ENCODE measurements around the gene DLGAP1. TPM values are rescaled to one million over a fixed set of nuclear protein-coding genes. Genes with fewer than 3 reads are reported as not detected.

Gene DLGAP1
- total RNA-seq, 3 donors from 2014 or later (not counting 1 experiment from before 2014, with no cell fraction given), result not detected

DNA sequence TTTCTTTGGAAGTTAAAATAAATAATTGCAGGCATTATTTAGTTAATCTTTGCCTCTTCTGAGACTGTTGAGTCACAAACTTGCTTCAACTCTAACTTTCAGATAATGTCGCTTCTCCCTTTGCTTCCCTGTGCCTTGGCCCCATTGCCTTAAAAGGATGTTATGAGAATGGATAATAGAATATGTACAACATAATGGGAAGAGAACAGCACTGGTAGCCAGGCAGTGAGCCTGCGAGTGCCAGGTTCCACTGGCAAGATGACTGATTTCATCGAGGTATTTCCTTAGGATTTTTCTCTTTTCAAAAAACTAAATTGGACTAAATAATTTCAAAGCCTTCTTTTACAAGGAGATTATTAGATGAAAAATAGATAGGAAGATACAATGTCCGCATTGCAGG, 584.2 kb downstream of the DLGAP1 start:
- no peak overlapping the region for H3K4me3 Mint-ChIP-seq
- H3K27me3 Mint-ChIP-seq (ENCODE audit: low read depth in 2 of 2), result peaks cover 11 to 19% of the 10 kb centered on the region in 2 donors
- 100% methylated on average over 3 of the region's 4 CpGs for WGBS (ENCODE audit: insufficient coverage)
- H3K36me3 Mint-ChIP-seq, result no peaks in the 10 kb centered on the region
- H3K4me1 Mint-ChIP-seq, result peaks cover 0 to 4% of the 10 kb centered on the region in 2 donors
- intact Hi-C loops (cut with micrococcal nuclease), result no loop called here
- no peak for TF ChIP-seq CTCF (IDR thresholded peaks at IDR 0.05)
- no peaks in the 10 kb centered on the region for H3K27me3 ChIP-seq (ENCODE audit: control insufficient read depth, insufficient read depth, low read length)
- no peak for ATAC-seq
- no peaks in the 10 kb centered on the region for H3K4me1 ChIP-seq (ENCODE audit: control insufficient read depth, insufficient read depth, low read length)
- no peak overlapping the region for H3K4me3 ChIP-seq (ENCODE audit: low read length)
- H3K9me3 Mint-ChIP-seq, result no peaks in the 10 kb centered on the region
- no peak for DNase-seq
- H3K36me3 ChIP-seq (ENCODE audit: control insufficient read depth, insufficient read depth, low read length), result no peaks in the 10 kb centered on the region
- H3K27ac ChIP-seq (ENCODE audit: low read length), result no peak overlapping the region
- no peak overlapping the region for H3K27ac Mint-ChIP-seq
- H3K9me3 ChIP-seq (ENCODE audit: control insufficient read depth, insufficient read depth, low read length), result no peaks in the 10 kb centered on the region

GRCh38 chr18:3869848-3870247, 585.3 kb downstream of the DLGAP1 start:
- Mint-ChIP-seq H3K4me1 (peaks cover 0 to 4% of the 10 kb centered on the region in 2 donors), H3K4me3 (no peak overlapping the region), H3K36me3 (no peaks in the 10 kb centered on the region), H3K27ac (no peak overlapping the region), H3K27me3 (ENCODE audit: low read depth in 2 of 2) (peaks cover 11 to 19% of the 10 kb centered on the region in 2 donors), H3K9me3 (no peaks in the 10 kb centered on the region)
- no peaks in the 10 kb centered on the region for H3K4me1 ChIP-seq (ENCODE audit: control insufficient read depth, insufficient read depth, low read length)
- H3K27me3 ChIP-seq (ENCODE audit: control insufficient read depth, insufficient read depth, low read length), result no peaks in the 10 kb centered on the region
- WGBS (ENCODE audit: insufficient coverage), result 31% methylated on average over 2 of the region's 2 CpGs
- H3K9me3 ChIP-seq (ENCODE audit: control insufficient read depth, insufficient read depth, low read length), result no peaks in the 10 kb centered on the region
- ATAC-seq (no peak), DNase-seq (peak in 1 of 2 donors; percentile 7)
- no peaks in the 10 kb centered on the region for H3K36me3 ChIP-seq (ENCODE audit: control insufficient read depth, insufficient read depth, low read length)
- intact Hi-C loops (cut with micrococcal nuclease), result no loop called here
- no peak overlapping the region for H3K4me3 ChIP-seq (ENCODE audit: low read length)
- no peak overlapping the region for H3K27ac ChIP-seq (ENCODE audit: low read length)
- TF ChIP-seq CTCF (IDR thresholded peaks at IDR 0.05), result no peak

DNA sequence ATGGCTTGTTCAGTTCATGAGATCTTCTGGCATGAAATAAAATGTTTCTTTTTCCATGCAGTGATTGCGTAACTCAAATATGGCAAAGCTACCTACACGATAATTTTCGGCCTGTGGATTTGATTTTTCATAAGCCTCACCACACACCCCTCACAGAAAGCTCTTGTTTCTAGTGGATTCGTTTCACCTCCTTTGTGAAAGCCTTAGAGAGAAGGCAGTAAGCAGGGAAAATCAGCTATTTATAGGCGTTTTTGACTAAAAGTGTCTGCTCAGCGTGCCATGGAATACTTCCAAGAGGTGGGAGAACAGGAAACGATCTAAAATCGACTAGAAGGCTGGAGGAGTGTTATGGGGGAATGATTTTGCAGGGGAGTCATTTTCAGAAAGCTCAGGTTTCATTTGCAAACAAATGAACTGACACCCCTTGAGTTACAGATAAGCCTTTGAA, 587.2 kb downstream of the DLGAP1 start:
- Histone ChIP-seq H3K27me3 (ENCODE audit: control insufficient read depth, insufficient read depth, low read length) (no peaks in the 10 kb centered on the region), H3K36me3 (ENCODE audit: control insufficient read depth, insufficient read depth, low read length) (no peaks in the 10 kb centered on the region), H3K4me1 (ENCODE audit: control insufficient read depth, insufficient read depth, low read length) (no peaks in the 10 kb centered on the region), H3K9me3 (ENCODE audit: control insufficient read depth, insufficient read depth, low read length) (no peaks in the 10 kb centered on the region), H3K27ac (ENCODE audit: low read length) (no peak overlapping the region), H3K4me3 (ENCODE audit: low read length) (no peak overlapping the region)
- Mint-ChIP-seq H3K27me3 (ENCODE audit: low read depth in 2 of 2) (peaks cover 5 to 6% of the 10 kb centered on the region in 2 donors), H3K36me3 (no peaks in the 10 kb centered on the region), H3K9me3 (no peaks in the 10 kb centered on the region), H3K4me3 (no peak overlapping the region), H3K27ac (no peak overlapping the region), H3K4me1 (no peaks in the 10 kb centered on the region)
- intact Hi-C loops (cut with micrococcal nuclease), result no loop called here
- ATAC-seq (no peak), DNase-seq (no peak)
- WGBS (ENCODE audit: insufficient coverage), result 73% methylated on average over 7 of the region's 8 CpGs
- TF ChIP-seq CTCF (IDR thresholded peaks at IDR 0.05), result no peak

DNA sequence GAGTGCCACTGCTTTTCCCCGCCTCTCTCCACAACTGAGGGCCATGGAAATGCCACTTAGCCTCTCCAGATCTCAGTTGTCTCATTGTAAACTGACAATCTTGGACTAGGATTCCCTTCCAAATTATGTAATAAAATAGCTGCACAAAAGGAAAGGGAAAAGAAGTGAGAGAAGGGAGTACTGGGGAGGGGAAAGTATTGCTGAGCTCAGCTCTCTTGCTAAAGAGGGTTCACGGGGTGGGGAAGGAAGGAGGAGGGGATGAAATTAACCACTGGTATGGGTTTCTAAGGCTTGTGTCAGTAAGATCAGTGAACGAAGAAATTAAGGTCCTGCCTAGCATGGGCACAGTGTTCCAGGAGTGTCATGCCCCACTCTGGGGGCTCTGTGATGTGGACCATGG, 587.9 kb downstream of the DLGAP1 start:
- ATAC-seq (no peak), DNase-seq (no peak)
- no peak overlapping the region for H3K27ac ChIP-seq (ENCODE audit: low read length)
- H3K36me3 ChIP-seq (ENCODE audit: control insufficient read depth, insufficient read depth, low read length), result no peaks in the 10 kb centered on the region
- no peaks in the 10 kb centered on the region for H3K9me3 ChIP-seq (ENCODE audit: control insufficient read depth, insufficient read depth, low read length)
- Mint-ChIP-seq H3K4me3 (no peak overlapping the region), H3K4me1 (no peaks in the 10 kb centered on the region), H3K9me3 (no peaks in the 10 kb centered on the region), H3K27ac (no peak overlapping the region), H3K36me3 (no peaks in the 10 kb centered on the region), H3K27me3 (ENCODE audit: low read depth in 2 of 2) (peaks cover 6 to 9% of the 10 kb centered on the region in 2 donors)
- no peak overlapping the region for H3K4me3 ChIP-seq (ENCODE audit: low read length)
- whole genome bisulfite sequencing (ENCODE audit: insufficient coverage), result 77% methylated on average over 3 of the region's 3 CpGs
- no peaks in the 10 kb centered on the region for H3K4me1 ChIP-seq (ENCODE audit: control insufficient read depth, insufficient read depth, low read length)
- TF ChIP-seq CTCF (IDR thresholded peaks at IDR 0.05), result no peak
- H3K27me3 ChIP-seq (ENCODE audit: control insufficient read depth, insufficient read depth, low read length), result no peaks in the 10 kb centered on the region
- intact Hi-C loops (cut with micrococcal nuclease), result no loop called here
